Testis (tissue), 2 donors: ENCODE measurements around the gene FYN.

Experiments
- CTCF ChIP-seq, 3 experiments: fragments of 450-650 bp in 2 of 3; fragments of 200-600 bp in 1 of 3; sonication (generic) in 1 of 3; IDR thresholded peaks; one replicate each; pipeline ENCODE4 v1.5.1; 2016 to 2019; ENCODE audit warnings: antibody characterized with exemption in 3 of 3, mild to moderate bottlenecking in 2 of 3, moderate library complexity in 1 of 3
- POLR2A ChIP-seq: fragments of 450-650 bp; IDR thresholded peaks from one replicate; pipeline ENCODE4 v1.6.1; 2017; ENCODE audit warnings: antibody characterized with exemption, mild to moderate bottlenecking, moderate library complexity

GRCh38 chr6:111805511-111806164, 67.6 kb downstream of the FYN start:
- TF ChIP-seq CTCF (IDR thresholded peaks at IDR 0.05) (no peak), POLR2A (no peak)
